KMS-11 (cell line): ENCODE measurements around the gene EFNA3.

ENCODE experiments used
- H2AFZ ChIP-seq: fragments of 200-600 bp; sonication (generic); 2 replicates; pipeline ENCODE4 v1.6.1; 2016; ENCODE audit warnings: antibody characterized with exemption, mixed run types, low read depth
- H3K27ac ChIP-seq: fragments of 200-600 bp; sonication (generic); 2 replicates; pipeline ENCODE4 v1.6.1; 2016; ENCODE audit warnings: mild to moderate bottlenecking, mixed run types
- H3K27me3 ChIP-seq: fragments of 200-600 bp; sonication (generic); 2 replicates; pipeline ENCODE4 v1.6.1; 2017; ENCODE audit warnings: mild to moderate bottlenecking, low read depth, mixed run types, moderate library complexity; ENCODE audit not compliant: insufficient read depth
- H3K36me3 ChIP-seq: fragments of 200-600 bp; sonication (generic); 2 replicates; pipeline ENCODE4 v1.6.1; 2017; ENCODE audit warnings: mild to moderate bottlenecking, mixed run types; ENCODE audit not compliant: insufficient read depth
- H3K4me1 ChIP-seq: fragments of 200-600 bp; sonication (generic); 2 replicates; pipeline ENCODE4 v1.6.1; 2016; ENCODE audit warnings: mild to moderate bottlenecking, low read depth, mixed run types; ENCODE audit not compliant: poor library complexity, severe bottlenecking
- H3K4me2 ChIP-seq: fragments of 200-600 bp; sonication (generic); 2 replicates; pipeline ENCODE4 v1.7.0; 2016; ENCODE audit warnings: mild to moderate bottlenecking, mixed run types
- H3K4me3 ChIP-seq: fragments of 200-600 bp; sonication (generic); IDR thresholded peaks from 2 replicates; pipeline ENCODE4 v1.6.1; 2017; ENCODE audit warnings: low read depth, low read length, mixed read lengths; ENCODE audit not compliant: insufficient read depth
- H3K79me2 ChIP-seq: fragments of 200-600 bp; sonication (generic); 2 replicates; pipeline ENCODE4 v1.6.1; 2016; ENCODE audit warnings: low read depth, mixed run types; ENCODE audit not compliant: insufficient read depth
- H3K9ac ChIP-seq: fragments of 200-600 bp; sonication (generic); 2 replicates; pipeline ENCODE4 v1.6.1; 2016; ENCODE audit warnings: mild to moderate bottlenecking, mixed run types
- H4K20me1 ChIP-seq: fragments of 200-600 bp; sonication (generic); 2 replicates; pipeline ENCODE4 v1.6.1; 2016; ENCODE audit warnings: mild to moderate bottlenecking, mixed run types; ENCODE audit not compliant: insufficient read depth
- CTCF ChIP-seq: fragments of 200-600 bp; sonication (generic); conservative IDR thresholded peaks from 2 replicates; pipeline ENCODE4 v1.6.1; 2017; ENCODE audit warnings: low read depth, mild to moderate bottlenecking, antibody characterized with exemption, low read length, moderate library complexity, mixed read lengths

The EFNA3 gene

DNA sequence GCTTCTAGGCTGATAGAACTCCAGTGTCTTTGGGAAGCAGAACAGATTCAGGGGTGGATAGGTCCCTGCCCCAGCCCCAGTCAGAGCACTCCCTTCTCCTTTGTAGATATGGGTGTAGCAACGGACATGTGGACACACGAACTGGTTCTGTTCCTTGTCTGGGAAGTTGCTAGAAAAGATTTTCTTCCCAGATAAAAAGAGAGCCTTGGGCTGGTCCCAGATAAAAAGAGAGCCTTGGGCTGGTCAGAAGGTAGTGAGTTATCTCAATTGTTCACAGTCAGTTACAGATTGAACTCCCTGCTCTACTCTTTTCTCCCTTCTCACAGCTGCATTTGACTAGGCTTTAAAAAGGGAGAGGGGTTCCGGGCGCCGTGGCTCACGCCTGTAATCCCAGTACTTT, 41.6 kb downstream of the EFNA3 start:
- no peak for TF ChIP-seq CTCF
- Histone ChIP-seq H3K4me1 (peaks cover 16% of the 10 kb centered on the region), H3K79me2 (no peaks in the 10 kb centered on the region), H3K36me3 (no peaks in the 10 kb centered on the region), H3K4me3 (no peak overlapping the region), H4K20me1 (no peaks in the 10 kb centered on the region), H3K9ac (no peak overlapping the region), H3K4me2 (no peak overlapping the region), H3K27me3 (peaks cover 83% of the 10 kb centered on the region), H2AFZ (no peak overlapping the region), H3K27ac (no peak overlapping the region)

DNA sequence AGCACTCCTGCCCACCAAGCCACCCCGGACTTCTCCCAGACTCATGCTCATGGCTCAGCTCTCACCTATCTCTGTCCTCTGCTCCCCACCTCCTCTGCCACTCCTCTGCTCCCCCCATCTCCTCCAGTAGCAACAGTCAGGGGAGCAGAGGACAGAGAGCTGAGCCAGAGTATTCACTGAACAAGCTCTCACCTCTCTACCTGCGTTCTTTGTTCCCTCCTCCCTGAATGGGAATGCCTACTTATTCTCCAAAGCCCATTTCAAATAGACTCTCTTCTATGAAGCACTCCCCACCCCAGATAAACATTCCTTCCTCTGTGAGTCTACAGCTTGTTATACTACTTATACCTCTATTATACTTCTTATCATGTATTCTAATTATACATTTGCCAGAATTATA, 42.6 kb downstream of the EFNA3 start:
- Histone ChIP-seq H2AFZ (no peak overlapping the region), H3K27ac (no peak overlapping the region), H3K79me2 (no peaks in the 10 kb centered on the region), H3K4me2 (no peak overlapping the region), H3K36me3 (no peaks in the 10 kb centered on the region), H3K9ac (no peak overlapping the region), H3K27me3 (peaks cover 90% of the 10 kb centered on the region), H3K4me3 (no peak overlapping the region), H3K4me1 (peaks cover 16% of the 10 kb centered on the region), H4K20me1 (no peaks in the 10 kb centered on the region)
- no peak for TF ChIP-seq CTCF

- no peak for TF ChIP-seq CTCF
- no peak overlapping the region for H2AFZ ChIP-seq
- H3K9ac ChIP-seq: no peak overlapping the region
- H3K4me1 ChIP-seq: peaks cover 25% of the 10 kb centered on the region
- no peaks in the 10 kb centered on the region for H3K79me2 ChIP-seq
- H3K4me2 ChIP-seq: no peak overlapping the region
- peaks cover 98% of the 10 kb centered on the region for H3K27me3 ChIP-seq
- H3K36me3 ChIP-seq: no peaks in the 10 kb centered on the region
- no peaks in the 10 kb centered on the region for H4K20me1 ChIP-seq
- H3K4me3 ChIP-seq: no peak overlapping the region
- no peak overlapping the region for H3K27ac ChIP-seq
These were observed 43.7 kb downstream of the EFNA3 start for GRCh38 chr1:155122308-155122707.

DNA sequence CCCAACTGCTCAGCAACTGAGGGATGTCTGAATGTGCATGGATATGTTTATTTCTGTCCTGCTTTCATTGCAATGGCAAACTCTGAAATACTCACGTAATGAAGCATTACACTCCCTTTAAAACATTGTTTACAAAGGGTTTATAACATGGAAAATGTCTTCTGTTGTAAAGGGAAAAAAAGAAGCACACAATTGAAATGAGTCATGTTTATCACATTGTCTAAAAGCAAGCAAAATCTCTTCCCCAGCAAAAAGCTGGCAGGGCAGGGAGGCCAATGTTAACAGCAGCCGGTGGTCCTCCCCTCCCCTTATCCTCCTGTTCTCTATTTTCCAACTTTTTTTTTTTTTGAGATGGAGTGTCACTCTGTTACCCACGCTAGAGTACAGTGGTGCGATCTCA, 45.2 kb downstream of the EFNA3 start:
- no peak for TF ChIP-seq CTCF
- Histone ChIP-seq H2AFZ (no peak overlapping the region), H4K20me1 (no peaks in the 10 kb centered on the region), H3K36me3 (no peaks in the 10 kb centered on the region), H3K27ac (no peak overlapping the region), H3K4me2 (no peak overlapping the region), H3K9ac (no peak overlapping the region), H3K4me3 (no peak overlapping the region), H3K4me1 (peaks cover 23% of the 10 kb centered on the region), H3K79me2 (no peaks in the 10 kb centered on the region), H3K27me3 (peaks cover 100% of the 10 kb centered on the region)
